ENCODE results near the gene STEAP3.

STEAP3 gene

DNA sequence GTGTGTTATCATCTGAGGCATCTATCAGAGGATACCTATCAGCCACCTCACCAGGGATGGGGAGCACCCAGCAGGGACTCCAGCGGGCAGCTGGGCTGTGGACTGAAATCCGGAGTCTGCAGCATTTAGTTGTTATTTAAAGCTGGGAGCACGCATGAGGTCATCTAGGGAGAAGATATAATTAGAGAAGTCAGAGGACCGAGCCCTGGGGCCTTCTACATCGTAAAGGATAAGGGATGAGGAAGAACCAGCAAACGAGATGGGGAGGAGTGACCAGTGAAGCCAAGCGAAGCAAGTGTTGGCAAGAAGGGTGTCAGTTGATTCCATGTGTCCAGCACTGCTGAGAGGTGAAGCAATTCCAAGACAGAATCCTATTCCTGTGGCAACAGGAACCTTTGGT lies 70.3 kb downstream of the STEAP3 start:
- TF ChIP-seq, protein P1, sequence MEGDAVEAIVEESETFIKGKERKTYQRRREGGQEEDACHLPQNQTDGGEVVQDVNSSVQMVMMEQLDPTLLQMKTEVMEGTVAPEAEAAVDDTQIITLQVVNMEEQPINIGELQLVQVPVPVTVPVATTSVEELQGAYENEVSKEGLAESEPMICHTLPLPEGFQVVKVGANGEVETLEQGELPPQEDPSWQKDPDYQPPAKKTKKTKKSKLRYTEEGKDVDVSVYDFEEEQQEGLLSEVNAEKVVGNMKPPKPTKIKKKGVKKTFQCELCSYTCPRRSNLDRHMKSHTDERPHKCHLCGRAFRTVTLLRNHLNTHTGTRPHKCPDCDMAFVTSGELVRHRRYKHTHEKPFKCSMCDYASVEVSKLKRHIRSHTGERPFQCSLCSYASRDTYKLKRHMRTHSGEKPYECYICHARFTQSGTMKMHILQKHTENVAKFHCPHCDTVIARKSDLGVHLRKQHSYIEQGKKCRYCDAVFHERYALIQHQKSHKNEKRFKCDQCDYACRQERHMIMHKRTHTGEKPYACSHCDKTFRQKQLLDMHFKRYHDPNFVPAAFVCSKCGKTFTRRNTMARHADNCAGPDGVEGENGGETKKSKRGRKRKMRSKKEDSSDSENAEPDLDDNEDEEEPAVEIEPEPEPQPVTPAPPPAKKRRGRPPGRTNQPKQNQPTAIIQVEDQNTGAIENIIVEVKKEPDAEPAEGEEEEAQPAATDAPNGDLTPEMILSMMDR (IDR thresholded peaks at IDR 0.05; ENCODE audit: low read depth, low read length), result no peak
- TF ChIP-seq EZH2phosphoT487 (IDR thresholded peaks at IDR 0.05; ENCODE audit: low read depth), result no peak
- H3K4me3 ChIP-seq (ENCODE audit: low read length), result no peak overlapping the region
- no peak overlapping the region for H3K27ac ChIP-seq (ENCODE audit: low read length)
- no peak overlapping the region for H3K4me2 ChIP-seq (ENCODE audit: low read length)
- H3K9ac ChIP-seq (ENCODE audit: low read length), result no peak overlapping the region
- H3K36me3 ChIP-seq (replicated peaks; ENCODE audit: low read depth, low read length), result no peaks in the 10 kb centered on the region
- H3K9me3 ChIP-seq (ENCODE audit: insufficient read depth, low read length), result no peaks in the 10 kb centered on the region
- H4K20me1 ChIP-seq (ENCODE audit: insufficient read depth, low read length), result no peaks in the 10 kb centered on the region
- H2AFZ ChIP-seq (ENCODE audit: low read depth, low read length), result no peak overlapping the region
- peaks cover 31% of the 10 kb centered on the region for H3K4me1 ChIP-seq (ENCODE audit: low read length)
- peaks cover 11% of the 10 kb centered on the region for H3K27me3 ChIP-seq (ENCODE audit: low read depth, low read length)
- H3K79me2 ChIP-seq (ENCODE audit: low read length), result no peaks in the 10 kb centered on the region

- H3K27me3 ChIP-seq (ENCODE audit: low read depth, low read length), result peaks cover 11% of the 10 kb centered on the region
- H3K27ac ChIP-seq (ENCODE audit: low read length), result no peak overlapping the region
- H3K4me3 ChIP-seq (ENCODE audit: low read length), result no peak overlapping the region
- H2AFZ ChIP-seq (ENCODE audit: low read depth, low read length), result no peak overlapping the region
- no peaks in the 10 kb centered on the region for H3K9me3 ChIP-seq (ENCODE audit: insufficient read depth, low read length)
- H4K20me1 ChIP-seq (ENCODE audit: insufficient read depth, low read length), result no peaks in the 10 kb centered on the region
- H3K4me1 ChIP-seq (ENCODE audit: low read length), result peaks cover 31% of the 10 kb centered on the region
- TF ChIP-seq, protein P1 (IDR thresholded peaks at IDR 0.05; ENCODE audit: low read depth, low read length), result no peak
- TF ChIP-seq EZH2phosphoT487 (IDR thresholded peaks at IDR 0.05; ENCODE audit: low read depth), result no peak
- H3K79me2 ChIP-seq (ENCODE audit: low read length), result no peaks in the 10 kb centered on the region
- H3K9ac ChIP-seq (ENCODE audit: low read length), result no peak overlapping the region
- no peaks in the 10 kb centered on the region for H3K36me3 ChIP-seq (replicated peaks; ENCODE audit: low read depth, low read length)
- H3K4me2 ChIP-seq (ENCODE audit: low read length), result no peak overlapping the region
Observed at GRCh38 chr2:119294671-119295070, 71.0 kb downstream of the STEAP3 start.

DNA sequence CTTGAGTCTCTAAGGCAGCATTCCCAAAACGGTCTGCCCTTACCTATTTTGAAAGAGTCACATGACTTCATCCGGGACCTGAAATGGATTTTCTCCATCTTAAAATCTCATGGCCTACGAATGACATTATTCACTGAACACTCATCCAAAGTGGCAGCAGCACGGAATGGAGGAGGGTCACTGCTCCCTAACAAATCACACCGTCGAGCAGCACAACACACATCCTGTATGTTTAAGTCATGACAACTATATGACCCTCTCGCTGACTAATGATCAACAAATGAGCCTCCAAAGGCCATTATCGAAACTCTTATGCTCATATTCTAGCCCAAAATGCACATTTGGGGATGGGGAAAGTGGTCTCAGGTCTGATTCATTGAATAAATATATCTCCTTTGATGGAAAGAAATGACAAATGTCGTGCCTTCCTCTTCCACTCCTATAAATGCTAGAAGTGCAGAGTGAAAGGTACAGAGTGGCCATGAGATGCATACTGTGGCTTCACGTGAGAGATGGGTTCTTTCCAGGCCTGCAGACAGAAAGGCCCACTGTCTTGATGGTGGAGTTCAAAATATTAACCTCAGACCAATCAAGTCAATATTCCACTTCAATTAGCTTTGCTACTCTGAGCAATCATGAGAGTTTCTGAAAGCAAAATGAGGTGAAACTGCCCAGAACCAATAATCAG lies 72.2 kb downstream of the STEAP3 start:
- peak overlapping the region; percentile 29; the same call in 1 of the 2 replicates for H3K9ac ChIP-seq (ENCODE audit: low read length)
- H3K4me3 ChIP-seq (ENCODE audit: low read length), result 0 out of 2 replicates have a peak overlapping the region, but pooled peaks have one; percentile 13
- peaks cover 31% of the 10 kb centered on the region for H3K4me1 ChIP-seq (ENCODE audit: low read length)
- no peak overlapping the region; the same call in 1 of the 2 replicates for H2AFZ ChIP-seq (ENCODE audit: low read depth, low read length)
- H3K27ac ChIP-seq (ENCODE audit: low read length), result peak overlapping the region; percentile 42
- H3K27me3 ChIP-seq (ENCODE audit: low read depth, low read length), result peaks cover 11% of the 10 kb centered on the region
- H3K79me2 ChIP-seq (ENCODE audit: low read length), result no peaks in the 10 kb centered on the region
- H3K36me3 ChIP-seq (replicated peaks; ENCODE audit: low read depth, low read length), result no peaks in the 10 kb centered on the region
- no peaks in the 10 kb centered on the region for H4K20me1 ChIP-seq (ENCODE audit: insufficient read depth, low read length)
- H3K4me2 ChIP-seq (ENCODE audit: low read length), result peak overlapping the region; percentile 67
- H3K9me3 ChIP-seq (ENCODE audit: insufficient read depth, low read length), result no peaks in the 10 kb centered on the region
- TF ChIP-seq EZH2phosphoT487 (IDR thresholded peaks at IDR 0.05; ENCODE audit: low read depth), result no peak

DNA sequence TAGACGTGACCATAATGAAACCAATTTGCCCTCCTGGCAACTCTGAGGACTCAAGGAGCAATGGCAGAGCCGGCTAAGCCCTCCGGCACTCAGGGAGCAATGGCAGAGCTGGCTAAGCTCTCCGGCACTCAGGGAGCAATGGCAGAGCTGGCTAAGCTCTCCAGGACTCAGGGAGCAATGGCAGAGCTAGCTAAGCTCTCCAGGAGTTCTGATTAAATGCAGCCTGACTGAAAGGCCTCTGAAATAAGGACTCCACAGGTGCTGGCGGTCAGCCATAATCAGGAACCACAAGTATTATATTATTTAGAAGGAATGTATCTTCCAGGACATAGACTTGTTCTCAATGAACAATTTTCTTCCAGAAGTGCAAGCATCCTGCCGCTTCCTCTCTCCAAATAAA lies 77.8 kb downstream of the STEAP3 start:
- Histone ChIP-seq H3K36me3 (replicated peaks; ENCODE audit: low read depth, low read length) (no peaks in the 10 kb centered on the region), H3K4me3 (ENCODE audit: low read length) (no peak overlapping the region), H3K27me3 (ENCODE audit: low read depth, low read length) (no peaks in the 10 kb centered on the region), H3K9me3 (ENCODE audit: insufficient read depth, low read length) (no peaks in the 10 kb centered on the region), H3K9ac (ENCODE audit: low read length) (no peak overlapping the region), H3K79me2 (ENCODE audit: low read length) (no peaks in the 10 kb centered on the region), H3K4me1 (ENCODE audit: low read length) (peaks cover 10% of the 10 kb centered on the region), H2AFZ (ENCODE audit: low read depth, low read length) (no peak overlapping the region), H4K20me1 (ENCODE audit: insufficient read depth, low read length) (no peaks in the 10 kb centered on the region), H3K4me2 (ENCODE audit: low read length) (no peak overlapping the region), H3K27ac (ENCODE audit: low read length) (no peak overlapping the region)
- no peak for TF ChIP-seq EZH2phosphoT487 (IDR thresholded peaks at IDR 0.05; ENCODE audit: low read depth)
- TF ChIP-seq, protein P1 (IDR thresholded peaks at IDR 0.05; ENCODE audit: low read depth, low read length), result no peak
